Mucosa of stomach (tissue), 1 donor: Measurements from ENCODE around the gene CACNA1A.

Experiments
- H3K27me3 ChIP-seq: one replicate; pipeline ENCODE4 v1.7.0; 2013; ENCODE audit warnings: mild to moderate bottlenecking, low read length; ENCODE audit not compliant: control insufficient read depth, insufficient read depth
- H3K36me3 ChIP-seq: one replicate; pipeline ENCODE4 v1.7.0; 2013; ENCODE audit warnings: low read length; ENCODE audit not compliant: control insufficient read depth, insufficient read depth
- H3K4me1 ChIP-seq: one replicate; pipeline ENCODE4 v1.7.0; 2013; ENCODE audit warnings: mild to moderate bottlenecking, low read length; ENCODE audit not compliant: control insufficient read depth, insufficient read depth
- H3K4me3 ChIP-seq: one replicate; pipeline ENCODE4 v1.7.0; 2013; ENCODE audit warnings: low read length
- H3K9ac ChIP-seq: one replicate; pipeline ENCODE4 v1.7.0; 2013; ENCODE audit warnings: mild to moderate bottlenecking, low read length, moderate library complexity
- H3K9me3 ChIP-seq: one replicate; pipeline ENCODE4 v1.7.0; 2013; ENCODE audit warnings: mild to moderate bottlenecking, low read length, moderate library complexity; ENCODE audit not compliant: control insufficient read depth
- donor health status: Pancreatic carcinoma.

CACNA1A gene

DNA sequence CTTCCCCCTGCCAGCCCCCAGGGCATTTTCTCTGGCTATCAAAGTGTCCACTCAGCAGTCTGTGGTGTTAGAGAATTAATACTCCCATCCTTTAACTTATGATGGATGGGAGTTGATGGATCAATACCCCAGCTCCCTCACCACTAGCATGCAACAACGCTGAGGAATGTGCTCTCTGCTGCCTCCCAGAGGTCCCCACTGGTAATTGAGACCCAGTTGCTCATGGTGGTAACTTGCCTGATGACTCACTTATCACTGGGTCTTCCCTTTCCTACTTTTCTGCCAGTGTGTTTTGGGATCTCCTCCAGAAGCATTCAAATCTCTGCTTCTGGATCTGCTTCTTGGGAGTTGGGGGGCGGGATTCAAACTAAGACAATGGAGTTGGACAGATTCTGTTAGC, 20.3 kb upstream of the CACNA1A start:
- H3K4me1 ChIP-seq = no peaks in the 10 kb centered on the region
- no peaks in the 10 kb centered on the region for H3K36me3 ChIP-seq
- no peaks in the 10 kb centered on the region for H3K9me3 ChIP-seq
- H3K27me3 ChIP-seq = no peaks in the 10 kb centered on the region
- no peak overlapping the region for H3K9ac ChIP-seq
- H3K4me3 ChIP-seq = no peak overlapping the region

DNA sequence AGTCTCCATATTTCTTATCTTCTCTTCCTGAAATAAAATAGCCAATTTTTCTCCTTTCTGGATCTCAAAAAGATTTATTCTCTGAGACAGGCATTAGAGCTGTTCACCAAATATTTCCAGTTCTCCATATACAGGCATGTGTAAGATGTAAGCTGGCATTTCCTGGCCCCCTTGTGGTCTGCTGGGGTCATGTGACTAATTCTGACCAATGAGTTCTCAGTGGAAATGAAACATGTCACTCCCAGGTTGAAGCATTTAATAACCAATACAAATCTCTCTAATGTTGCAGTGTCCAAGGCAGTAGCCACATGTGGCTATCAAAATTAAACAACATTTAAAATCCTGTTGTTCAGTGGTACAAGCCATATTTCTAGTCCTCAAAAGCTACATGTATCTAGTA, 14.8 kb upstream of the CACNA1A start:
- Histone ChIP-seq H3K9me3 (no peaks in the 10 kb centered on the region), H3K9ac (no peak overlapping the region), H3K4me1 (no peaks in the 10 kb centered on the region), H3K27me3 (no peaks in the 10 kb centered on the region), H3K36me3 (no peaks in the 10 kb centered on the region), H3K4me3 (no peak overlapping the region)

DNA sequence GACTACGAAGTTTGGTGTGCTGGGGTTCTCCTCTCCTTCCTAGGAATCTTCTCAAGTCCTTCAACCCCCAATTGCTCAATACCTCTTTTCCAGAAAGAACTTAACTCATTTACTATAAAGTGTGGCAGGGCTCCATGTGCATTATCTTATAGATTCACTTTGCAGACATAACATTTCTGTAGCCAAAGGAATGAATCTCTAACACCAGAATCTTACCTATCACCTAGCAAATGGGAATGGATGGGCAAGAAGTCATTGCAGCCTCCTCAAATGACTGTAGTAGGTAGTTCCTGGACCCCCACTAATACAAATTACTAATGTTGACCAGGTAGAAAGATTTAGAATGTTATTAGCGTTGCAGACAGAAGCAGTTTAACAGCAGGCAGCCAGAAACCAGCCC, 5.7 kb upstream of the CACNA1A start:
- no peaks in the 10 kb centered on the region for H3K4me1 ChIP-seq
- H3K9ac ChIP-seq = no peak overlapping the region
- H3K27me3 ChIP-seq = peaks cover 11% of the 10 kb centered on the region
- H3K4me3 ChIP-seq = no peak overlapping the region
- no peaks in the 10 kb centered on the region for H3K9me3 ChIP-seq
- no peaks in the 10 kb centered on the region for H3K36me3 ChIP-seq

DNA sequence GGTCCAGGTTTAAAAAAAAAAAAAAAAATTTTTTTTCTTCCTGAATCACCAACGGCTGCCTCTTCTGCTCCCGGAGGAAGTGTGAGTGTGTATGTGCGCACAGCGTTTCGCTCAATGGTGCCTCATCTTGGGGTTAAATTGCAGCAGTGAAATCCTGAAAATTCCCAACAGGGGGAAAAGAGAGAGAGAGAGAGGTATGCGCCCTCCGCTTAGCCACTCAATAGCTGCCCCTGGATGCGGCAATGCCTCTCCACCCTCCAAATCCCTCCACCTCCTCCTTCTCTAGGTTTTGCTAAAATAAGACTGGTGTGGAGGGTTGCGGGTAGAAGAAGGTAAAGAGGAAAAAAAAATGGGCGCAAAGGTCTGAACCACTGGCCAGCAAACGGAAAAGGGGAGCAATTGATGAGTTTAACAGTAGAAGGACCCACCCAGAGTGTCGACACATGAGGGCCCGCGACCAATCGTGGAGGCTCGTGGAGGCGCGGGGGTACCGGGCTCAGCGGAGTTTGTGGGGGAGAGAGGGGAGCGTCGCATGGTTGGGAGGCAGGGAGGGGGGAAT, 853 bp upstream of the CACNA1A start:
- Histone ChIP-seq H3K9ac (no peak overlapping the region), H3K4me3 (no peak overlapping the region), H3K27me3 (peaks cover 30% of the 10 kb centered on the region)

DNA sequence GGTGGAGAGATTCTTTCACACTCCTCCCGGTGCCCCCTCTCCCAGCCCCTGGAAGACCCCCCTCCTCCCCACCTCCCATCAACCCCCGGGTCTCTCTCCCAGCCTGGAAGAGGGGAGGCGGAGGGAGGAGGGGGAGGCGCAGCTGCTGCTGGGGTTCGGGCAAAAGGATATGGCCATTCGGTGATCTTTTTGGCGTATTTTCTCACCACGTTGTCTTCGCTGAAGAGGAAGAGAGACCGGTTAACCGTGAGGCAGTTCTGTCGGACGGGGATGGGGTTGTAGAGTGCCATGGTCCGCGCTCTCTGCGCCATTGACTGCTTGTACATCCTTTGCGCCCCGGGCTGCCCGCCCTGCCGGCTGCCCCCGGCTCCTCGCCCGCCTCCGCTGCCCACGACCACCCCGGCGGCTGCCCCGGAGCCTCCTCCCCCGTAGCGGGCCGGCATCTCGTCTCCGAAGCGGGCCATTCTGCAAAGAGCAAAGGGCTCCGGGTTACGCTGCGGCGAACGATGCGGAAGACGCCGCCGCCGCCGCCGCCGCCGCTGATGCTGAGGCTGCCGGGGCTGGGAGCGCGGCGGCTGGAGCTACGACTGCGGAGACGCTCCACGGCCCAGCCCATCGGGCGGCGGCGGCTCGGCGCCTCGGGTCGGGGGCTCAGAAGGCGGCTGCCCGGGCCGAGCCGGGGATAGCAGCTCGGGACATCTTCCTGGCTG, 363 bp downstream of the CACNA1A start:
- peaks cover 30% of the 10 kb centered on the region for H3K27me3 ChIP-seq
- H3K4me1 ChIP-seq = no peaks in the 10 kb centered on the region
- no peaks in the 10 kb centered on the region for H3K9me3 ChIP-seq
- no peak overlapping the region for H3K4me3 ChIP-seq
- H3K9ac ChIP-seq = no peak overlapping the region
- no peaks in the 10 kb centered on the region for H3K36me3 ChIP-seq

More for the DNA sequence above, 853 bp upstream of the CACNA1A start:
- no peaks in the 10 kb centered on the region for H3K9me3 ChIP-seq
- no peaks in the 10 kb centered on the region for H3K36me3 ChIP-seq
- H3K4me1 ChIP-seq = no peaks in the 10 kb centered on the region

DNA sequence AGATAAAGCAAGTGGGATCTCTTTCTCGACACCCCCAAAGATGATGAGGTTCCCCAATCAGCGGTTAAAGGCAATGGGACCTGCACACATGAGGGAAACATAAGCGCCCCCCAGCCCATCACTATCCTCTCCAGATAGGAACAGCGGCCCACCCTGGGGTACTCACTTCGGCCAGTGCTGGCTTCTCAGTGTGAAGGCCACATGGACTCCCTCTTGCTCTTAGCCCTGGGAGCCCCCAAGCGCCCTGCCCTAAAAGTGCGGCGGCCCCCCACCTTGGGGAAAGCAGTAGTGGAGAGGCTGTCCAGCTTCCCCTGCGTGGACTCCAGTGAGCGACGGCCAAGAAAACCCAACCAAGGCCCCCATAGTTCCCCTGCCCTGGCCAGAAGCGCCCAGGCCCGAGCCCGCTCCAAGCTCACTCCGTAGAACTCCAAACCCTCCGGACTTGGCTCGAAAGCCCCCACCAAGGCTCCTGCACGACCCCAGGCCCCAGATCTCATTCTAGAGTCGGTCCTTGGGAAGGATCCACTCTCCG, 1.0 kb downstream of the CACNA1A start:
- Histone ChIP-seq H3K9me3 (no peaks in the 10 kb centered on the region), H3K36me3 (no peaks in the 10 kb centered on the region), H3K27me3 (peaks cover 30% of the 10 kb centered on the region), H3K4me1 (no peaks in the 10 kb centered on the region), H3K9ac (no peak overlapping the region), H3K4me3 (no peak overlapping the region)

DNA sequence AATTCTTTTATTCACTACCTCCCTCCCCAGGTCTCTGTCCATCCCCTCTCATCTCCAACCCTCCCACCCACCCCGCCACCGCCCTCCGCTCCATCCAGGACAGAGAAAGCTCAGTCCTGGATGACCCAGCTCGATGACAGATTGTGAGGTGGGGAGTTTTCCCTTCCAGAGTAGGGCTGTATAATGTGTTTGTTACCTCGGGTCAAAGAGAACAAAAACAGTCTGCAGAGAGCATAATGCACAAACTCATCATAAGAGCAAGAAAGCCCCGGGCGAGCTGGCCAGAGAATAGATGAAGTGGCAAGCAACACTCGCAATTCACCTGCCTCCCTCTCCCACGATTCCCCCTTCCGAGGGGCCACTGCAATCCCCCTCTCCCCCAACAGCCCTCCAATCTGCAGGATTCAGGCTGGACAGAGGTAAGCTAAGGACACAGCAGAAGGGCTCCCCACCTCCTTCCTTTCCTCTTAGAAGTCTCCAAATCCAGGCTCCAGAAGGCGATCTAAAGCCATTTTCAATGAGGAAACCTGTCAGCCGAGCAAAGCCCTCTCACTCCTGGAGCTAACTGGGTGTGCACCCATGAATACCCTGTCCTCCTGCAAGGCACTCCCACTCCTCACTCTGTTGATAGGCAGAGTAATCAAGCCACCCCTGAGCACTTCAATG, 2.6 kb downstream of the CACNA1A start:
- Histone ChIP-seq H3K9ac (no peak overlapping the region), H3K9me3 (no peaks in the 10 kb centered on the region), H3K4me1 (no peaks in the 10 kb centered on the region), H3K4me3 (no peak overlapping the region), H3K36me3 (no peaks in the 10 kb centered on the region), H3K27me3 (peaks cover 30% of the 10 kb centered on the region)

DNA sequence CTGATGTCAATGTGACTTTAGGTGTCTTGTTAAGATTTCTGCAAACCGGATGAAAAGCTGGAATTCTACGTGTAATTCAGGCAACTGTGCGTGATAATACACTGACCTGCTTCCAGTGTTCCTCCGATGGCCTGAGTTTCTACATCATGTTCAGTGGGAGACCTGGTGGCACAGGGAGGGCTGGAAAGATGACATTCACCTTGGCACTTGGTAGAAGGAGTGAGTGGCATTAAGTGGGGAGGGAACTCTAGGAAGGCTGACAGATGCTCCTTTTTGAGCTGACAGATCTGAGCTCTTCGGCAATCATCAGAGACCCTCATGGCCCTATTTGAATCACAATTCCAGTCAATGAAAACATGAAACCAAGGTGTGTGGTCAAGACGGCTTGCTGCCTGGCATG, 4.0 kb downstream of the CACNA1A start:
- Histone ChIP-seq H3K9me3 (no peaks in the 10 kb centered on the region), H3K4me3 (no peak overlapping the region), H3K36me3 (no peaks in the 10 kb centered on the region), H3K27me3 (peaks cover 22% of the 10 kb centered on the region), H3K4me1 (no peaks in the 10 kb centered on the region), H3K9ac (no peak overlapping the region)

DNA sequence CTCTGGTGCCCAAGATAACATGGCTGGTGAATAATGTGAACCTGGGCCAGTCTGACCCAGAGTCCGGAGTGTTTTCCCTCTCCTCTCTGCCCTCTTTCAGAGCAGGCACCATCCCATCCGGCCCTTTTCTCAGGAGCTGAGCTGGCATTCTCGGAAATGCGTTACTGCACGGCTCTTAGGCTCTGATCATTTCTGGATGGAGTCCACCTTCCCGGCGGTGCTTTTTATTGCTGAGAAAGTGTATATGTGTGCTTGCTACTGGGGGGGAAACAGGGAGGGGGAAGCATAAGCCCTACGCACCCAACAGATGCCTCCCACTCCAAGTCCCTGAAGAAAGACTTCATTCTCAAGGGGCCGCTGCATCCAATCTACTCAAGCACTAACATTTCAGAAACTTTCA, 6.6 kb downstream of the CACNA1A start:
- Histone ChIP-seq H3K9ac (no peak overlapping the region), H3K4me3 (no peak overlapping the region), H3K27me3 (peaks cover 4% of the 10 kb centered on the region), H3K9me3 (no peaks in the 10 kb centered on the region), H3K4me1 (no peaks in the 10 kb centered on the region), H3K36me3 (no peaks in the 10 kb centered on the region)

DNA sequence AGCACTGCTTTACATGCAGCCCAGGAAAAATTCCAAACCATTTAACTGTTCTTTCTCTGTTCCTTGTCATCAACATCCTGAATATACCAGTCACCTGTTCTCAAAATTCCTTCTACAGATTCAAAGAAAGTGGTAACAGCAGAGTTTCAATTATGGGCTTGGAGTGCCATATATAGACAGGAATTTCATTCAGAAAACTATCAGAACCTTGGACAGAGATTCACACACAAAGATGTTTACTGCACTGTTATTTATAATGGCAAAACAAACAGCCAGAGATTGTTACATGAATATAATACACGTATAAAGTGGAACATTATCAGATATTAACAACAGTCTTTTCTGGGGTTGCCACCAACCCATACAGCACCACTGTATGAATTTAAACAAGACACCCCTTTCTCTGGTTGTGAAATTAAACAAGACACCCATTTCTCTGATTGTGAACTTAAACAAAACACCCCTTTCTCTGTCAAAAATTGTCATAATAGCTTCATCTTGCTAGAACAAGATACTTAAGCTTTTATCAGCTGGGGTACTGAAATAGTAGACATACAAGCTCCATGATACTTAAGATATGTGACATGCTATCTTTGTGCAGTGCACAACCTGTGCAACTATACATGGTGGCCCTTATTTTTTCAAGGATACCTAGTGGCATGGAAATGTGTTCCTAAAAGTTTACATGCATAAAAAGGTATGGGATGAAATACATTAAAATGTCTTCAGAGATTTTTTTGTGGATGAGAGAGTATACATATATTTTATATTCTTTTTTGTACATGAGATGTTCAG, 12.6 kb downstream of the CACNA1A start:
- Histone ChIP-seq H3K4me1 (no peaks in the 10 kb centered on the region), H3K27me3 (no peaks in the 10 kb centered on the region), H3K9ac (no peak overlapping the region), H3K36me3 (no peaks in the 10 kb centered on the region), H3K9me3 (no peaks in the 10 kb centered on the region), H3K4me3 (no peak overlapping the region)

DNA sequence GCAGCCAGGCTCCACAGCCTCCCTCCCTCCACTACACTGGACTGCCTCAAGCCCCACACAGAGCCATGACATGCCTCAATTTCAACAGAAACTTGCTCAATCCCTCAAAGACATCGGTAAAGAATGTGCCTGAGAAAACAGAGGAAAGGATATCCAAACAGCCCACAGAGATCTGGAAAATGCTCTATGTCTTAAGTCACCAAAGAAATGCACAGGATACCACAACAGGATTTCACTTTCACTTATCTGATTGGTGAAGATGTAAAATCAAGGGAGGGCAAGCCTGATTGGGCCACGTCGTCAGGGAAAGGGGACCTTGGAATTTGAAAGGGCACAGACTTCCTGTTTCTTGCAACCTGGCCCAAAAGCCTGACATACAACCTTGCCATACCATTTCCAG, 14.2 kb downstream of the CACNA1A start:
- H3K27me3 ChIP-seq = no peaks in the 10 kb centered on the region
- H3K9me3 ChIP-seq = no peaks in the 10 kb centered on the region
- no peak overlapping the region for H3K4me3 ChIP-seq
- no peak overlapping the region for H3K9ac ChIP-seq
- H3K4me1 ChIP-seq = no peaks in the 10 kb centered on the region
- H3K36me3 ChIP-seq = no peaks in the 10 kb centered on the region

DNA sequence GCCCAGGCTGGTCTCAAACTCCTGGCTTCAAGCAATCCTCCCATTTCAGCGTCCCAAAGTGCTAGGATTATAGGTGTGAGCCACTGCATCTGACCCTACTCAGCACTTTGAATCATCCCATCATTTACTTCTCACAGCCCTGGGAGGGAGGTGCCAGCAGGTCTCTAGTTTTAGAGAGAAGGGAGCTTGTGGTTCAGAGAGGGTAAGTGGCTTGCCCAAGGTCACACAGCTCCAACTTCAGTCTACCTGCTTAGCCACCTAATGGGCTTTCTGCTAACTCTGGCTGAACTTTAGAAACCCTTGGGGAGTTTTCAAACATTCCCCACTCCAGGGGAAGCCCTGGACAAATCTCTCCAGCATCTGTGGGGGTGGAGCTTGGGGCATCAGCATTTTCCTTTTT, 18.3 kb downstream of the CACNA1A start:
- Histone ChIP-seq H3K36me3 (no peaks in the 10 kb centered on the region), H3K27me3 (no peaks in the 10 kb centered on the region), H3K4me3 (no peak overlapping the region), H3K4me1 (no peaks in the 10 kb centered on the region), H3K9me3 (no peaks in the 10 kb centered on the region), H3K9ac (no peak overlapping the region)
